Peyer's patch (tissue), 4 donors: Measurements from ENCODE around the gene GH2. TPM values are rescaled to one million over a fixed set of nuclear protein-coding genes. Genes with fewer than 3 reads are reported as not detected.
A peak's percentile ranks its signal among the peaks of the same experiment; 100 is the strongest.

ENCODE experiments used
- DNase-seq, 3 donors: peaks; one replicate each; pipeline ENCODE4 v3.0.0-alpha.2; 2017 to 2019
- H3K27ac ChIP-seq, 4 donors: fragments of 200-600 bp; sonication (generic); one replicate each; pipeline ENCODE4 v1.5.1; 2016 to 2019
- H3K27me3 ChIP-seq, 2 donors: fragments of 200-600 bp; sonication (generic); one replicate each; pipeline ENCODE4 v1.5.1; 2019
- H3K36me3 ChIP-seq, 3 donors: fragments of 200-600 bp; sonication (generic); one replicate each; pipeline ENCODE4 v1.5.1; 2016 to 2019
- H3K4me1 ChIP-seq, 4 donors: fragments of 200-600 bp; sonication (generic); one replicate each; pipeline ENCODE4 v1.5.1; 2016 to 2019
- H3K4me3 ChIP-seq, 4 donors: fragments of 200-600 bp; sonication (generic); 1 replicate in 3 of 4; 2 replicates in 1 of 4; pipeline ENCODE4 v1.5.1; 2016 to 2019; ENCODE audit warnings: mild to moderate bottlenecking in 1 of 4
- H3K9me3 ChIP-seq, 4 donors: fragments of 200-600 bp; sonication (generic); one replicate each; pipeline ENCODE4 v1.5.1; 2016 to 2019; ENCODE audit warnings: mild to moderate bottlenecking in 1 of 4
- POLR2A ChIP-seq, 2 donors: fragments of 450-650 bp; IDR thresholded peaks; one replicate each; pipeline ENCODE4 v1.5.1; 2017; ENCODE audit warnings: antibody characterized with exemption in 2 of 2, mild to moderate bottlenecking in 2 of 2, moderate library complexity in 2 of 2
- total RNA-seq, 4 donors: library from RNA; depleted of rRNA; stranded (reverse); fragments of >200 nt; gene quantifications; one replicate each; pipeline ENCODE4 v1.1.0, GENCODE V29; 2016
- TF ChIP-seq, protein P1 (sequence below), 6 experiments: fragments of 450-650 bp in 4 of 6; fragments of 200-600 bp in 2 of 6; sonication (generic) in 1 of 6; IDR thresholded peaks; one replicate each; pipeline ENCODE4 v1.5.1; 2017 to 2019; ENCODE audit warnings: antibody characterized with exemption in 6 of 6, mild to moderate bottlenecking in 3 of 6, moderate library complexity in 1 of 6

The GH2 gene
- total RNA-seq, 4 donors from 2014 or later, result not detected

GRCh38 chr17:63838631-63839171 is 43.0 kb downstream of the GH2 start:
- H3K27me3 ChIP-seq, result no peaks in the 10 kb centered on the region
- peaks cover 0 to 52% (median 27%) of the 10 kb centered on the region in 4 donors for H3K4me1 ChIP-seq
- peak overlapping the region in 2 of 4 donors; percentile 23 to 25 for H3K4me3 ChIP-seq
- peak overlapping the region; percentile 75 to 92 (median 92) for H3K27ac ChIP-seq
- TF ChIP-seq, protein P1, sequence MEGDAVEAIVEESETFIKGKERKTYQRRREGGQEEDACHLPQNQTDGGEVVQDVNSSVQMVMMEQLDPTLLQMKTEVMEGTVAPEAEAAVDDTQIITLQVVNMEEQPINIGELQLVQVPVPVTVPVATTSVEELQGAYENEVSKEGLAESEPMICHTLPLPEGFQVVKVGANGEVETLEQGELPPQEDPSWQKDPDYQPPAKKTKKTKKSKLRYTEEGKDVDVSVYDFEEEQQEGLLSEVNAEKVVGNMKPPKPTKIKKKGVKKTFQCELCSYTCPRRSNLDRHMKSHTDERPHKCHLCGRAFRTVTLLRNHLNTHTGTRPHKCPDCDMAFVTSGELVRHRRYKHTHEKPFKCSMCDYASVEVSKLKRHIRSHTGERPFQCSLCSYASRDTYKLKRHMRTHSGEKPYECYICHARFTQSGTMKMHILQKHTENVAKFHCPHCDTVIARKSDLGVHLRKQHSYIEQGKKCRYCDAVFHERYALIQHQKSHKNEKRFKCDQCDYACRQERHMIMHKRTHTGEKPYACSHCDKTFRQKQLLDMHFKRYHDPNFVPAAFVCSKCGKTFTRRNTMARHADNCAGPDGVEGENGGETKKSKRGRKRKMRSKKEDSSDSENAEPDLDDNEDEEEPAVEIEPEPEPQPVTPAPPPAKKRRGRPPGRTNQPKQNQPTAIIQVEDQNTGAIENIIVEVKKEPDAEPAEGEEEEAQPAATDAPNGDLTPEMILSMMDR (IDR thresholded peaks at IDR 0.05), result no peak
- TF ChIP-seq POLR2A (IDR thresholded peaks at IDR 0.05), result no peak
- DNase-seq, result peak; percentile 40 to 81 (median 68)
- no peaks in the 10 kb centered on the region for H3K9me3 ChIP-seq
- peaks cover 0 to 41% (median 0%) of the 10 kb centered on the region in 3 donors for H3K36me3 ChIP-seq

DNA sequence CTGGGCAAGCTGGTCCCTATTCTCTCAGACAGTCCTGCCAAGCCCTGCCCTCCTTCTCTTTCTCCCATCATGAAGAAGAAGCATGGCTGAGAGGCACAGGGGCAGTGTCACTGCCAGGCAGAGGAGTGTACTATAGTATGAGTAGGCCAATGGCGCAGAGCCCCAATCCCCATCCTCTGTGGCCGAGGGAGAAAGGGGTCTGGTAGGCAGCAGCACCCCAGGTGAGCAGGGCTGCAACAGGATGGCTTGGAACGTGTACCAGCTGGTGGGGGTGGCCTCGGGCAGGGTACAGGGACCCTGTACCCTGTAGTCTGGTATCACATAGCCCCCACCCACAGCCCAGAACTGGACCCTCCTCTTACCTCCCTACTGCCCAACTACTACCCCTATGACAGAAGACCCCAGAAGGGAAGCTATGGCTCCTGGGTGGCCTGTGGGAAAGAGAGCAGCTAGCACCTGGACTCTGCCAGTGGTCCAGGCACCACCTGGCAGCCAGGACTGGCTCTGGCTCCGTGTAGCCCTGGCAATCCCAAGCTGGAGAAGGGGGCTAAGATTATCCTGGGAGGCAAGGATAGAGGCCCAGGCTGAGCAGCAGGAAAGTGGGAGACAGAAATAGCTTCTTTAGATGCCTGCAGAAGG is 43.7 kb downstream of the GH2 start:
- DNase-seq, result no peak
- Histone ChIP-seq H3K4me3 (no peak overlapping the region), H3K27me3 (no peaks in the 10 kb centered on the region), H3K36me3 (peaks cover 0 to 47% (median 0%) of the 10 kb centered on the region in 3 donors), H3K9me3 (no peaks in the 10 kb centered on the region), H3K27ac (peak overlapping the region; percentile 29 to 92 (median 84)), H3K4me1 (peaks cover 0 to 52% (median 25%) of the 10 kb centered on the region in 4 donors)
- TF ChIP-seq, protein P1 (IDR thresholded peaks at IDR 0.05), result no peak
- no peak for TF ChIP-seq POLR2A (IDR thresholded peaks at IDR 0.05)

GRCh38 chr17:63837480-63837879 is 44.3 kb downstream of the GH2 start:
- no peak for TF ChIP-seq POLR2A (IDR thresholded peaks at IDR 0.05)
- TF ChIP-seq, protein P1 (IDR thresholded peaks at IDR 0.05), result no peak
- H3K27me3 ChIP-seq, result no peaks in the 10 kb centered on the region
- peak overlapping the region in 3 of 4 donors; percentile 75 to 92 (median 92) for H3K27ac ChIP-seq
- H3K9me3 ChIP-seq, result no peaks in the 10 kb centered on the region
- H3K4me3 ChIP-seq, result no peak overlapping the region
- peaks cover 0 to 53% (median 0%) of the 10 kb centered on the region in 3 donors for H3K36me3 ChIP-seq
- H3K4me1 ChIP-seq, result peaks cover 0 to 52% (median 25%) of the 10 kb centered on the region in 4 donors
- no peak for DNase-seq

- no peak for DNase-seq
- Histone ChIP-seq H3K36me3 (peaks cover 0 to 60% (median 0%) of the 10 kb centered on the region in 3 donors), H3K27ac (no peak overlapping the region), H3K4me3 (no peak overlapping the region), H3K4me1 (peaks cover 0 to 52% (median 25%) of the 10 kb centered on the region in 4 donors), H3K9me3 (no peaks in the 10 kb centered on the region), H3K27me3 (no peaks in the 10 kb centered on the region)
- TF ChIP-seq POLR2A (IDR thresholded peaks at IDR 0.05), result no peak
- TF ChIP-seq, protein P1 (IDR thresholded peaks at IDR 0.05), result no peak
Observed at GRCh38 chr17:63836811-63837210, 44.9 kb downstream of the GH2 start.

DNA sequence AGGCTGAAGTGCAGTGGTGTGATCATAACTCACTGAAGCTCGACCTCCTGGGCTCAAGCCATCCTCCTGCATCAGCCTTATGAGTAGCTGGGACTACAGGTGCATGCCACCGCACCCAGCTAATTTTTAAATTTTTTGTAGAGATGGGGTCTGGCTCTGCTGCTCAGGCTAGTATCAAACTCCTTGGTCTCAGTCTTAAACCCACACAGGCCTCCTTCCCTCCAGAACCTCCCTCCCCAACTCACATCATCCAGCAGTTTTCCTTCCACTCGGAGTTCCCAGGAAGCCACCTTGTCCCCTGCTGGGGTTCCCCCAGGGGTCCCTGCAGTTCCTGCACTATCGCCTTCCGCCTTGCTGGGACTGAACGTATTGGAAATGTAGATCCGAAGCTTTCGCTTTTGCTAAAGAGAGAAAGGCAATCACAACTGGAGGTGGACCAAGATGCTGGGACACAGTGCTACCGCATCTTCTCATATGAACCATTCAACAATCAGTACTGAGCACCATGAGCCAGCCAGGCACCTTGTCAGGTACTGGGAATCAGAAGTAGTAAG is 46.5 kb downstream of the GH2 start:
- Histone ChIP-seq H3K9me3 (no peaks in the 10 kb centered on the region), H3K4me1 (peaks cover 0 to 38% (median 13%) of the 10 kb centered on the region in 4 donors), H3K27ac (no peak overlapping the region), H3K4me3 (no peak overlapping the region), H3K27me3 (no peaks in the 10 kb centered on the region), H3K36me3 (peaks cover 0 to 76% (median 0%) of the 10 kb centered on the region in 3 donors)
- TF ChIP-seq, protein P1 (IDR thresholded peaks at IDR 0.05), result no peak
- no peak for TF ChIP-seq POLR2A (IDR thresholded peaks at IDR 0.05)
- DNase-seq, result no peak
